Testis (tissue), 2 donors: ENCODE results near the gene USP32.

ENCODE experiments used
- CTCF ChIP-seq, 3 experiments: fragments of 450-650 bp in 2 of 3; fragments of 200-600 bp in 1 of 3; sonication (generic) in 1 of 3; IDR thresholded peaks; one replicate each; pipeline ENCODE4 v1.5.1; 2016 to 2019; ENCODE audit warnings: antibody characterized with exemption in 3 of 3, mild to moderate bottlenecking in 2 of 3, moderate library complexity in 1 of 3
- POLR2A ChIP-seq: fragments of 450-650 bp; IDR thresholded peaks from one replicate; pipeline ENCODE4 v1.6.1; 2017; ENCODE audit warnings: antibody characterized with exemption, mild to moderate bottlenecking, moderate library complexity

GRCh38 chr17:60435244-60436167 is 43.6 kb upstream of the USP32 start:
- TF ChIP-seq CTCF (IDR thresholded peaks at IDR 0.05): peak; percentile 78 to 96 (median 92)
- no peak for TF ChIP-seq POLR2A
